Measurements from ENCODE around the gene NHERF2. TPM values are rescaled to one million over a fixed set of nuclear protein-coding genes. Genes with fewer than 3 reads are reported as not detected.

NHERF2 gene
- total RNA-seq, 1 donor from 2014 or later, result 78.8 TPM

DNA sequence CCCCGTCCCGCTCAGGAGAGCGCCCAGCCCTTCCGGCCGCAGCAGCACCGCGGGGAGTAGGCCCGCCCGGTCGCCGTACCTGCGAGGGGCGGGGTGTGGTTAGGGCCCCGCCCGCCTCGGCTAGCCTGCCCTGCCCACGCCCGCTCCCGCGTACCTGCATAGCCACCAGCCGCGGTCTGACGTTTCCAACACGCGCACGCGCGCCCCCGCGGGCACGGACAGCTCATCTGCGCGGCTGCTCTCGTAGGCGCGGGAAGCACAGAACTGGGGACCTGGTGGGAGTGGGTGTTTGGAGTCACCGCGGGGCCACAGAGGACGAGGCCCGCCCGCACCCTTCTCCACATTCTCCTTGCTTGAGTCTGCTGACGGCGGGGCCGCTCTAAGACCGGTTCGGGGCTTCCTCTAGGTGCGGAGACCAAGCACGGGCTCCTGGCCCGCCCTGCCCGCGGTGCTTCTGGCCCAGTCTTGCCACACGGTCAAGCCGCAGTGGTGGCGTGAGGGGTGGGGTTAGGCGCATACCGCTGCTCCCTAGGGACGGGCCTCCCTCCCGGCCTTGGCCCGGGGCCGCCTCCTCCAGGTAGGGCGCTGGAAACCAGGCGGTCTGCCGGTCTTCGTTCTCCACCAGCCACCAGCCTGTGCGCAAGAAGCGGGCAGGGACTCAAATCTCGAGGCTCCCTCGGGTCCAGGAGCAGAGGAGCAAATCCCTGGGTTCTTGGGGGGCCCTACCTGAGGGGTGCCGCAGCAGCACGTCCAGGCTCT, 47.3 kb upstream of the NHERF2 start:
- no peak overlapping the region for H3K4me3 Mint-ChIP-seq (ENCODE audit: unreplicated experiment)
- DNase-seq (ENCODE audit: low spot score), result no peak
- no peak overlapping the region for H3K27ac Mint-ChIP-seq (ENCODE audit: unreplicated experiment)

GRCh38 chr16:1980030-1980769, 46.5 kb upstream of the NHERF2 start:
- peaks cover 14% of the 10 kb centered on the region for H3K4me1 Mint-ChIP-seq (ENCODE audit: unreplicated experiment)
- TF ChIP-seq, protein P1, sequence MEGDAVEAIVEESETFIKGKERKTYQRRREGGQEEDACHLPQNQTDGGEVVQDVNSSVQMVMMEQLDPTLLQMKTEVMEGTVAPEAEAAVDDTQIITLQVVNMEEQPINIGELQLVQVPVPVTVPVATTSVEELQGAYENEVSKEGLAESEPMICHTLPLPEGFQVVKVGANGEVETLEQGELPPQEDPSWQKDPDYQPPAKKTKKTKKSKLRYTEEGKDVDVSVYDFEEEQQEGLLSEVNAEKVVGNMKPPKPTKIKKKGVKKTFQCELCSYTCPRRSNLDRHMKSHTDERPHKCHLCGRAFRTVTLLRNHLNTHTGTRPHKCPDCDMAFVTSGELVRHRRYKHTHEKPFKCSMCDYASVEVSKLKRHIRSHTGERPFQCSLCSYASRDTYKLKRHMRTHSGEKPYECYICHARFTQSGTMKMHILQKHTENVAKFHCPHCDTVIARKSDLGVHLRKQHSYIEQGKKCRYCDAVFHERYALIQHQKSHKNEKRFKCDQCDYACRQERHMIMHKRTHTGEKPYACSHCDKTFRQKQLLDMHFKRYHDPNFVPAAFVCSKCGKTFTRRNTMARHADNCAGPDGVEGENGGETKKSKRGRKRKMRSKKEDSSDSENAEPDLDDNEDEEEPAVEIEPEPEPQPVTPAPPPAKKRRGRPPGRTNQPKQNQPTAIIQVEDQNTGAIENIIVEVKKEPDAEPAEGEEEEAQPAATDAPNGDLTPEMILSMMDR (IDR thresholded peaks at IDR 0.05; ENCODE audit: unreplicated experiment), result no peak
- DNase-seq (ENCODE audit: low spot score), result no peak
- H3K27ac Mint-ChIP-seq (ENCODE audit: unreplicated experiment), result no peak overlapping the region
- no peaks in the 10 kb centered on the region for H3K36me3 Mint-ChIP-seq (ENCODE audit: low read depth, unreplicated experiment)
- no peaks in the 10 kb centered on the region for H3K9me3 Mint-ChIP-seq (ENCODE audit: unreplicated experiment)
- H3K4me3 Mint-ChIP-seq (ENCODE audit: unreplicated experiment), result no peak overlapping the region
- peaks cover 28% of the 10 kb centered on the region for H3K27me3 Mint-ChIP-seq (ENCODE audit: unreplicated experiment)

More for the DNA sequence above, 47.3 kb upstream of the NHERF2 start:
- H3K36me3 Mint-ChIP-seq (ENCODE audit: low read depth, unreplicated experiment), result no peaks in the 10 kb centered on the region
- H3K27me3 Mint-ChIP-seq (ENCODE audit: unreplicated experiment), result peaks cover 25% of the 10 kb centered on the region
- no peaks in the 10 kb centered on the region for H3K9me3 Mint-ChIP-seq (ENCODE audit: unreplicated experiment)
- peaks cover 11% of the 10 kb centered on the region for H3K4me1 Mint-ChIP-seq (ENCODE audit: unreplicated experiment)
- TF ChIP-seq, protein P1 (IDR thresholded peaks at IDR 0.05; ENCODE audit: unreplicated experiment), result no peak

DNA sequence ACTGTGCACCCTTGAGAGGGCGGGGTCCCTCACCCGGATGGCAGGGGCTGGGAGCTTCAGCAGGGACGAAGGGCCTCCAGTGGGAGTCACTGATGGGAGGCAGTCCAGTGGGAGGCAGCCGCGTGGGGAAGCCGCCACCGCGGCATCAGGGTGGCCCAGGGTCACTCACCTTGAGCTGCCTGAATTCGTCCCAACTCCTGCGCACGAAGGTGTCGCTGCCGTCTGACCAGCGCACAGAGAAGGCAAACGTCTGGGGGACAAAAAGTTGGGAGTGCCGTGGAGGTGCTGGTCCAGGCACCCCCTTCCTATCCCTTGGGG, 46.0 kb upstream of the NHERF2 start:
- H3K27me3 Mint-ChIP-seq (ENCODE audit: unreplicated experiment), result peaks cover 30% of the 10 kb centered on the region
- H3K4me3 Mint-ChIP-seq (ENCODE audit: unreplicated experiment), result no peak overlapping the region
- H3K4me1 Mint-ChIP-seq (ENCODE audit: unreplicated experiment), result peaks cover 14% of the 10 kb centered on the region
- H3K27ac Mint-ChIP-seq (ENCODE audit: unreplicated experiment), result no peak overlapping the region
- TF ChIP-seq, protein P1 (IDR thresholded peaks at IDR 0.05; ENCODE audit: unreplicated experiment), result no peak
- H3K9me3 Mint-ChIP-seq (ENCODE audit: unreplicated experiment), result no peaks in the 10 kb centered on the region
- H3K36me3 Mint-ChIP-seq (ENCODE audit: low read depth, unreplicated experiment), result no peaks in the 10 kb centered on the region
- DNase-seq (ENCODE audit: low spot score), result no peak

GRCh38 chr16:1981398-1981836, 45.3 kb upstream of the NHERF2 start, which contains the start of gene NOXO1:
Gene NOXO1 (minus strand): TSS chr16:1981469. CDS start chr16:1981179, 290 bp downstream.
- H3K4me3 Mint-ChIP-seq (ENCODE audit: unreplicated experiment), result no peak within 1 kb of the TSS
- H3K9me3 Mint-ChIP-seq (ENCODE audit: unreplicated experiment), result no peaks in the 10 kb centered on the region
- peaks cover 14% of the 10 kb centered on the region for H3K4me1 Mint-ChIP-seq (ENCODE audit: unreplicated experiment)
- H3K27me3 Mint-ChIP-seq (ENCODE audit: unreplicated experiment), result peaks cover 28% of the 10 kb centered on the region
- TF ChIP-seq, protein P1 (IDR thresholded peaks at IDR 0.05; ENCODE audit: unreplicated experiment), result no peak
- H3K36me3 Mint-ChIP-seq (ENCODE audit: low read depth, unreplicated experiment), result peaks cover 1% of the 10 kb centered on the region
- DNase-seq (ENCODE audit: low spot score), result no peak
- no peak within 1 kb of the TSS for H3K27ac Mint-ChIP-seq (ENCODE audit: unreplicated experiment)

DNA sequence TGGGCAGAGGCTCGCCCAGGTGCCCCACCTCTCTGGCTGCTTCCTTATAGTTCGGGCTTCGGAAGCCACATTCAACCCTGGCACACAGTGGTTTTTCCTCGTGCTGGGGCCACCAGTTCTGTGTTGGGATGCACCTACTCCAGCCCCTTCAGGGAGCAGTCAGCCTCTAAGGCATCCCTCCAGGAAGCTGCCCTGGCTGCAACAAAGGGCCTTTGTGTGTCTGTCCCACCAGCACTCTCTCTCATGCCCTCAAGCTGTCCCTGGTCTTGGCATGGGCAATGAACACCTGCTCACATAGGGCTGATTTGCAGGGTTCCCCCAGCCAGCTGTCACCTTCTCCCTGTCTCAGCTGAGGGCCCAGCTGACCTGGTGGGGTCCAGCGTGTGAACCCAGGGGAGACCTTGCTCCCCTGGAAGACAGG, 44.7 kb upstream of the NHERF2 start:
- peaks cover 29% of the 10 kb centered on the region for H3K27me3 Mint-ChIP-seq (ENCODE audit: unreplicated experiment)
- TF ChIP-seq, protein P1 (IDR thresholded peaks at IDR 0.05; ENCODE audit: unreplicated experiment), result no peak
- peaks cover 5% of the 10 kb centered on the region for H3K36me3 Mint-ChIP-seq (ENCODE audit: low read depth, unreplicated experiment)
- H3K9me3 Mint-ChIP-seq (ENCODE audit: unreplicated experiment), result no peaks in the 10 kb centered on the region
- H3K27ac Mint-ChIP-seq (ENCODE audit: unreplicated experiment), result no peak overlapping the region
- H3K4me3 Mint-ChIP-seq (ENCODE audit: unreplicated experiment), result no peak overlapping the region
- DNase-seq (ENCODE audit: low spot score), result no peak
- H3K4me1 Mint-ChIP-seq (ENCODE audit: unreplicated experiment), result peaks cover 14% of the 10 kb centered on the region
